HepG2 (cell line): ENCODE results near the gene ARL5A. TPM values are rescaled to one million over a fixed set of nuclear protein-coding genes. Genes with fewer than 3 reads are reported as not detected.

Experiments used
- CBX5 ChIP-seq: sonication (generic); formaldehyde crosslinking; IDR thresholded peaks from 2 replicates; pipeline ENCODE4 v1.4.0; 2020; ENCODE audit warnings: missing genetic modification reagents, borderline replicate concordance
- CSRNP1 ChIP-seq: sonication (generic); formaldehyde crosslinking; IDR thresholded peaks from 2 replicates; pipeline ENCODE4 v1.8.1; 2023; ENCODE audit warnings: mild to moderate bottlenecking, missing genetic modification reagents
- ESRRA ChIP-seq: sonication (generic); formaldehyde crosslinking; IDR thresholded peaks from 2 replicates; pipeline ENCODE4 v1.5.1; 2020; ENCODE audit warnings: mild to moderate bottlenecking, low read depth, missing genetic modification reagents
- GMEB1 ChIP-seq: sonication (generic); formaldehyde crosslinking; IDR thresholded peaks from 2 replicates; pipeline ENCODE4 v1.5.1; 2020; ENCODE audit warnings: missing genetic modification reagents, mild to moderate bottlenecking, borderline replicate concordance
- HES4 ChIP-seq: sonication (generic); formaldehyde crosslinking; IDR thresholded peaks from 2 replicates; pipeline ENCODE4 v1.9.0; 2021; ENCODE audit warnings: mild to moderate bottlenecking, missing genetic modification reagents, borderline replicate concordance
- NPAS2 ChIP-seq: sonication (generic); formaldehyde crosslinking; IDR thresholded peaks from 2 replicates; pipeline ENCODE4 v1.8.0; 2022; ENCODE audit warnings: mild to moderate bottlenecking, missing genetic modification reagents, borderline replicate concordance
- NR2C2 ChIP-seq: sonication (generic); formaldehyde crosslinking; IDR thresholded peaks from 2 replicates; pipeline ENCODE4 v1.4.0; 2020; ENCODE audit warnings: missing genetic modification reagents, mild to moderate bottlenecking, moderate library complexity, borderline replicate concordance
- PAF1 ChIP-seq: IDR thresholded peaks from 2 replicates; pipeline ENCODE4 v1.6.1; 2016; ENCODE audit warnings: missing genetic modification reagents, missing compliant biosample characterization
- PCBP2 ChIP-seq: fragments of 200-400 bp; formaldehyde crosslinking; optimal IDR thresholded peaks from 2 replicates; pipeline ENCODE3; 2018; ENCODE audit warnings: low read length, low read depth; ENCODE audit not compliant: poor library complexity, severe bottlenecking
- POLR2G ChIP-seq: fragments of 200-400 bp; formaldehyde crosslinking; IDR thresholded peaks from 2 replicates; pipeline ENCODE4 v1.6.1; 2018; ENCODE audit warnings: mild to moderate bottlenecking, low read depth, low read length, moderate library complexity
- STAT6 ChIP-seq: sonication (generic); formaldehyde crosslinking; IDR thresholded peaks from 2 replicates; pipeline ENCODE4 v1.4.0; 2020; ENCODE audit warnings: missing genetic modification reagents, mild to moderate bottlenecking, borderline replicate concordance
- TGIF2 ChIP-seq: IDR thresholded peaks from 2 replicates; pipeline ENCODE4 v1.6.1; 2016; ENCODE audit warnings: control low read depth, missing compliant biosample characterization
- THAP7 ChIP-seq: sonication (generic); formaldehyde crosslinking; IDR thresholded peaks from 2 replicates; pipeline ENCODE4 v1.8.1; 2023; ENCODE audit warnings: mild to moderate bottlenecking, missing genetic modification reagents
- YEATS4 ChIP-seq: sonication (generic); formaldehyde crosslinking; IDR thresholded peaks from 2 replicates; pipeline ENCODE4 v1.4.0; 2020; ENCODE audit warnings: missing genetic modification reagents, borderline replicate concordance
- ZBTB21 ChIP-seq: sonication (generic); formaldehyde crosslinking; IDR thresholded peaks from 2 replicates; pipeline ENCODE4 v1.4.0; 2020; ENCODE audit warnings: missing genetic modification reagents
- ZKSCAN8 ChIP-seq: IDR thresholded peaks from 2 replicates; pipeline ENCODE4 v1.6.1; 2016; ENCODE audit warnings: borderline replicate concordance, missing genetic modification reagents, missing compliant biosample characterization
- ZMYM2 ChIP-seq: sonication (generic); formaldehyde crosslinking; IDR thresholded peaks from 2 replicates; pipeline ENCODE4 v1.8.0; 2022; ENCODE audit warnings: mild to moderate bottlenecking, missing genetic modification reagents
- ZNF230 ChIP-seq: sonication (generic); formaldehyde crosslinking; IDR thresholded peaks from 2 replicates; pipeline ENCODE4 v1.4.0; 2020; ENCODE audit warnings: mild to moderate bottlenecking, missing genetic modification reagents
- ZNF430 ChIP-seq: sonication (generic); formaldehyde crosslinking; IDR thresholded peaks from 2 replicates; pipeline ENCODE4 v1.9.0; 2021; ENCODE audit warnings: mild to moderate bottlenecking, missing genetic modification reagents
- ZNF468 ChIP-seq: sonication (generic); formaldehyde crosslinking; IDR thresholded peaks from 2 replicates; pipeline ENCODE4 v1.8.0; 2022; ENCODE audit warnings: mild to moderate bottlenecking, moderate library complexity, missing genetic modification reagents
- ZNF883 ChIP-seq: sonication (generic); formaldehyde crosslinking; IDR thresholded peaks from 2 replicates; pipeline ENCODE4 v1.5.1; 2020; ENCODE audit warnings: mild to moderate bottlenecking, missing genetic modification reagents; ENCODE audit errors: not compliant biosample characterization
- ZSCAN9 ChIP-seq: IDR thresholded peaks from 2 replicates; pipeline ENCODE4 v1.6.1; 2016; ENCODE audit warnings: borderline replicate concordance
- polyA plus RNA-seq, 8 experiments: library from polyadenylated mRNA; depleted of rRNA in 3 of 8; stranded (reverse) in 7 of 8; unstranded in 1 of 8; fragments of >200 nt; fragmentation: Illumina TruSeq in 4 of 8; extraction: Trizol in 4 of 8; gene quantifications; 2 replicates each; pipeline versions ENCODE4 v1.2.1 to v1.2.3, GENCODE V29; 2011 to 2016; ENCODE audit warnings: low read depth in 4 of 8, missing spikeins in 1 of 8, mixed read lengths in 1 of 8; ENCODE audit not compliant: insufficient read depth in 1 of 8
- total RNA-seq, 5 experiments: library from RNA; depleted of rRNA; stranded (reverse); fragments of >200 nt; fragmentation: Illumina TruSeq; extraction: Trizol; gene quantifications; 2 replicates each; pipeline ENCODE4 v1.2.3, GENCODE V29; 2016; ENCODE audit warnings: low read depth in 1 of 5

ARL5A gene
- total and polyA plus RNA-seq, 2 of the 13 experiments (the other 11 are each of a cell fraction or from before 2014, with no cell fraction given), result 47.5 to 149 TPM

- TF ChIP-seq CSRNP1 (CRISPR knock-in tag) (0 out of 2 replicates have a peak, but pooled peaks have one; percentile 44), ZNF230 (CRISPR knock-in tag) (peak; percentile 45; the same call in 1 of the 2 replicates), POLR2G (0 out of 2 replicates have a peak, but pooled peaks have one; percentile 50), NPAS2 (CRISPR knock-in tag) (no peak), ZSCAN9 (CRISPR knock-in tag) (peak; percentile 92; the same call in 1 of the 2 replicates), GMEB1 (CRISPR knock-in tag) (peak; percentile 39; the same call in 1 of the 2 replicates), TGIF2 (CRISPR knock-in tag) (no peak), STAT6 (peak; percentile 79; the same call in 1 of the 2 replicates), HES4 (CRISPR knock-in tag) (no peak), ZNF883 (CRISPR knock-in tag) (peak; percentile 64), ZKSCAN8 (0 out of 2 replicates have a peak, but pooled peaks have one; percentile 49), NR2C2 (CRISPR knock-in tag) (no peak), THAP7 (0 out of 2 replicates have a peak, but pooled peaks have one; percentile 65), ZBTB21 (CRISPR knock-in tag) (peak; percentile 65; the same call in 1 of the 2 replicates), ZMYM2 (CRISPR knock-in tag) (peak; percentile 47; the same call in 1 of the 2 replicates), ZNF430 (peak; percentile 87; the same call in 1 of the 2 replicates), PAF1 (CRISPR knock-in tag) (no peak), CBX5 (CRISPR knock-in tag) (peak; percentile 91; the same call in 1 of the 2 replicates), ESRRA (CRISPR knock-in tag) (peak; percentile 56; the same call in 1 of the 2 replicates), YEATS4 (CRISPR knock-in tag) (peak; percentile 59; the same call in 1 of the 2 replicates), ZNF468 (CRISPR knock-in tag) (no peak), PCBP2 (no peak)
These were observed 68.0 kb downstream of the ARL5A start (continued) for GRCh38 chr2:151760139-151760650.
